ENCODE results near the gene CSNK1D.

The CSNK1D gene

GRCh38 chr17:82292251-82293154 lies 19.0 kb upstream of the CSNK1D start:
- no peak for DNase-seq

DNA sequence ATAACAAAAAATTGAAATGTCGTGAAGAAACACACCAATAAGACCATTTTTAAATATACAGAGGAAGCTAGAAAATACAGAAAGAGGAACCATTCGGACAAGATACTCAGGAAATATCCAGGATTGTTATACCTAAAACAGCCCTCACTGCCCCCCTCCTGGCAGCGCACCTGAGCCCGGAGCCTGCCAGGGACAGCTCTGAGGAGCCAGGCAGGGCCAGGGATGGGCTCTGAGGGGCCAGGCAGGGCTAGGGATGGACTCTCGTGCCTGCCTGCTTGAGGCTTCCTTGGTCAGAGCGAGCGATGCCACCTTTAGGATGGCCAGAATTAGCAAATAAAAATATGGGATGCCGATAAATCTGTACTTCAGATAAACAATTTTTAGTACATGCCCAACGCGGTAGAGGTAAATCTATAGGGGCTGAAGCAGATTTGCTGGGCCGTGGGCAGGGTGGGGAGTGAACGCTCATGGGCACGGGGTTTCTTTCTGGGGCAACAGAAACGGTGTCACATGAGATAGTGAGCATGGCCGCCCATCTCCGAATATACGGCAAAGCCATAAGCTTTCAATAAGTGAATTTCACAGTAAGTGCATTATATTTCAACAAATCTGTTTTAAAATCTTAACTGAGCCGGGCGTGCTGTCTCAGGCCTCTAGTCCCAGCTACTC lies 18.2 kb upstream of the CSNK1D start:
- DNase-seq: no peak

DNA sequence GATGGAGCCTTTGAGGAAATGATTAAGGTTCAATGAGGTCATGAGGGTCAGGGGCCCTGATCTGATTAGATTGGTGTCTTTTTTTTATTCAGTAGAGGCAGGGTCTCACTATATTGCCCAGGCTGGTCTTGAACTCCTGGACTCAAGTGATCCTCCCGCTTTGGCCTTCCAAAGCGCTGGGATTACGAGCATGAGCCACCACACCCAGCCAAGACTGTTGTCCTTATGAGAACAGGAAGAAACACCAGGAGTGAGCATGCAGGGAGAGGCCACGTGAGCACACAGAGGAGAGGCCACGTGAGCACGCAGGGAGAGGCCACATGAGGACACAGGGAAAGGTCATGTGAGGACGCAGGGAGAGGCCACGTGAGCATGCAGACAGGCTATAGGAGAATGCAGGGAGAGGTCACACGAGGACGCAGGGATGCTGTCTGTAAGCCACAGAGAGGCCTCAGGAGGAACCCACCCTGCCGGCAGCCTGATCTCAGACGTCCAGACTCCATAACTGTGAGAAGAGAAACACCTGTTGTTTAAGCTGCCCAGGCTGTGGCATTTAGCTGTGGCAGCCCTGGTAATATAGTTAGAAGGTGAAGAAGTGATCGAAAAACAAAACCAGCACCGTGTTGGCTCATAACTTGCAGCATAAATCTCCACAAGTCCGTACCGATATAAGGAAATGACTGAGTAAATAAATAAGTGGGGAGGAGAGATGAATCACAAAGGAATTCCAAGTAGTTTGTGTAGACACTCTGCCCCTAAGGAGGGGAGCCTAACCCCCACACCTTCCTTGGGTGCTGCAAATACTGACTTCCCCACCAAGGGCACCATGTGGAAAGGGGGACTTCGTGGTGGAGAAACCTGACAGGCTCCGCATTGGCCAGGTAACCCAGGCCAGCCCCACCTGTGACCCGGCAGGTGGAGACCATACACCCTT lies 14.6 kb upstream of the CSNK1D start:
- no peak for DNase-seq

DNA sequence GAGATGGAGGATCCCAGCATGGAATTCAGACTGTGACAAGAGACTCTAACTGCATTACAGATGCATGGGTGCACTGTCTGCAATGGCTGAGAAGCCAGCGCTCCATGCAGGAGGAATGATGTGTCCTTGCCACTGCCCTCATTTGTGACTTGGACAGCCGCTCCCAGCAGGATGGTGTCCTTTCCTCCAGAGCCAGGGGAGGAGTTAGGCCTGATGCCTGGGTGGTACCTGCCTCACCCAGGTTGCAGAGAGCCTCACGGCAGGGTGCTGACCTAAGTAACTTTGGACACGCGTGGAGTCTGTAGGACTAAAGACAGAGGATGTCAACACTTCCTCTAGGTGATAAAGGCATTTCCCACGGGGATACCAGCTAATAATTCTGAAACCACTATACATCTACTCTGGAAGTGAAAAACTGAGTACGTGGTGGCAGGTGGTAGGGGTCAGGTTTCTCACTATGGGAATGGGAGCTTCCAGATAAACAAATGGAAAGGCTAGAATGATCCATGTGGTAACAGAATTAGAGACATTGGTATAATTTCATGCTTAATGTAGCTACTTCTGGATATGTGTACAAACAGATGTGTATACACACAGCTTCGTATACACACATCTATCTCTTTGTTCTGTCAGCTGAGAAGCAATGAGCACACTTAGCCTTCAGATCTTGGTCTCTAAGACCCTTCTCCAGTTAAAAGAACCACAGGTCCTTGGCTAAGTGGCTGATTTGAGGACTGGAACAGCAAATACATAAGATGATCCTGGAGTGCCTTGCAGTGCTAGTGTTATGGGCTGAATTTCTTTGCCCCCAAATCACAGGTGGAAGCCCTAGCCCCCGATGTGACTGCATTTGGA lies 13.7 kb upstream of the CSNK1D start:
- DNase-seq: no peak

DNA sequence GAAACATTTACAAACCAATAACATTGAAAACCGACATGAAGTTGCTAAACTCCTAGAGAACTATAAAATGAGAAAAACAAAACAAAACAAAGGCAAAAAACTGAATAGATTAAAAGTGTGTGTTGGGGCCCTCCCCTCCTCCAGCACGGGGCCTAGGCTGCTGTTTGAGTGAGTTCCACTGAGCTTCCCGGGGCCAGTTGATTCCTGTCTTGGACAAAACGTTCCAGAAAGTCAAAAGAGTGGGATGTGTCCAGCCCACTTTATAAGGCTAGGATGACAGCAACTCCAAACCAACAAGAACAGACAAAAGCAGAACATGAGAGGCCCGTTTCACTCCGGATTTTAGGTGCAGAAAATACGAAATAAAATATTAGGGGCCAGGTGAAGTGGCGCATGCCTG lies 11.6 kb upstream of the CSNK1D start:
- no peak for DNase-seq

- DNase-seq: no peak
Measured at GRCh38 chr17:82283208-82283749, 9.8 kb upstream of the CSNK1D start.

- DNase-seq: no peak
Measured at GRCh38 chr17:82282239-82283207, 9.0 kb upstream of the CSNK1D start.

- no peak for DNase-seq
Measured at GRCh38 chr17:82281502-82282238, 8.2 kb upstream of the CSNK1D start.

- DNase-seq: no peak
Measured at GRCh38 chr17:82281076-82281475, 7.6 kb upstream of the CSNK1D start.

DNA sequence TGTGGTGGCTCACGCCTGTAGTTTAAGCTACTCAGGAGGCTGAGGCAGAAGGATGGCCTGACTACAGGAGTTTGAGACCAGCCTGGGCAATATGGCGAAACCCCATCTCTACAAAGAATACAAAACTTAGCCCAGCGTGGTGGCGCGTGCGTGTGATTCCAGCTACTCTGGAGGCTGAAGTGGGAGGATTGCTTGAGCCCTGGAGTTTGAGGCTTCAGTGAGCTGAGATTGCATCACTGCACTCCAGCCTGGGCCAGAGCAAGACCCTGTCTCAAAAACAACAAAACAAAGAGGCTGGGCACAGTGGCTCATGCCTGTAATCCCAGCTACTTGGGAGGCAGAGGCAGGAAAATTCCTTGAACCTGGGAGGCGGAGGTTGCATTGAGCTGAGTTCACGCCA lies 7.0 kb upstream of the CSNK1D start:
- DNase-seq: no peak

- no peak for DNase-seq
Measured at GRCh38 chr17:82278786-82279391, 5.4 kb upstream of the CSNK1D start.

- no peak for DNase-seq
Measured at GRCh38 chr17:82278308-82278707, 4.8 kb upstream of the CSNK1D start.

DNA sequence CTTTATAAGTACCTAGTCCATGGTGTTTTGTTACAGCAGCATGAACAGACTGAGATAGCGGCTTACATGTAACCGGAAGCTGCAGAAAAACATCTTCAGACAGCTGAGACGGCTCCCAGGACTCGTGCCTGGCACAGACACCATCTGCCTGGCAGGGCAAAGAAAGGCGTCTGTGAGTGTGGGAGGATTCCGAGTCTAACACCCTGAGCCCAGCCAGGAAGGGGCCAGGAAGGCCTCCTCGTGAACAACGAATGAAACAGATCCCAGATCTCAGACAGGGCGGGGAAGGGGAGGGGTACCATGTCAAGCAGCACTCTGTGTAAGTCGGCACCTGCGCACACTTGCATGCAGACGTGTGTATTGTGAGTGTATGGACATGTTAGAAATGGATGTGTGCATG lies 4.4 kb upstream of the CSNK1D start:
- no peak for DNase-seq

- DNase-seq: no peak
Measured at GRCh38 chr17:82276938-82277337, 3.4 kb upstream of the CSNK1D start.

DNA sequence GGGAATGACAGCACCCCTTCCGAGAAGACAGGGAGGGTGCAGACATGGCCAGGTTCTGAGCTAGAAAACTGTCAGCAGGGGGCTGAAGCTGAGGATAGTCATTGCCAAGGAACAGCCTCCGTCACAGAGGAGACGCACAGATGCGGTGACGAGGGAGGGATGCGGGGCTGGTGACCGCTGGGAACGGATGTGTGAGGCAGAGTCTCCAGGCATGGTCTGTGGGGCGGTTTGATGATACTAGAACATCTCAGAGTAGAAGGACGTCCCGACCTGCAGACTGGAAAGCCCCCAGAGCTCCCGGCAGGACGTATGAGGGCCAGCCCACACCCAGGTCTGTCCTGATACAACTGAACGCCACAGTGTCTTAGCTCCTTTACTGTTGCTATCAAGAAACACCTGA lies 1.8 kb upstream of the CSNK1D start:
- no peak for DNase-seq

GRCh38 chr17:82274134-82275020 lies 877 bp upstream of the CSNK1D start:
- DNase-seq: no peak

GRCh38 chr17:82272495-82273326 lies 789 bp downstream of the CSNK1D start:
- no peak for DNase-seq
